DMS153 treated with DMSO at 0.1 percent for 48 hours (cell line): ENCODE measurements around the gene ZFP1.

Experiments
- DNase-seq: peaks from one replicate; lab custom pipeline; 2025; ENCODE audit not compliant: unreplicated experiment; lab: John Stamatoyannopoulos, UW

The ZFP1 gene

GRCh38 chr16:75147968-75148310, 385 bp upstream of the ZFP1 start:
- no peak for DNase-seq

- DNase-seq: no peak
Measured at GRCh38 chr16:75151798-75152197, 3.5 kb downstream of the ZFP1 start.

GRCh38 chr16:75152635-75153034, 4.3 kb downstream of the ZFP1 start:
- DNase-seq: no peak

GRCh38 chr16:75160386-75160785, 12.1 kb downstream of the ZFP1 start:
- DNase-seq: no peak

- DNase-seq: no peak
Measured at GRCh38 chr16:75169899-75170405, 21.6 kb downstream of the ZFP1 start.

GRCh38 chr16:75172578-75172977, 24.3 kb downstream of the ZFP1 start:
- DNase-seq: no peak

- DNase-seq: no peak
Measured at GRCh38 chr16:75175074-75175473, 26.8 kb downstream of the ZFP1 start.

- no peak for DNase-seq
Measured at GRCh38 chr16:75176926-75177325, 28.6 kb downstream of the ZFP1 start.

GRCh38 chr16:75179208-75179607, 30.9 kb downstream of the ZFP1 start:
- no peak for DNase-seq

GRCh38 chr16:75181630-75182029, 33.3 kb downstream of the ZFP1 start:
- DNase-seq: no peak

GRCh38 chr16:75188832-75189477, 40.6 kb downstream of the ZFP1 start:
- no peak for DNase-seq

- DNase-seq: no peak
Measured at GRCh38 chr16:75189638-75190245, 41.4 kb downstream of the ZFP1 start.

- no peak for DNase-seq
Measured at GRCh38 chr16:75192606-75193264, 44.4 kb downstream of the ZFP1 start.

- DNase-seq: no peak
Measured at GRCh38 chr16:75193265-75193650, 44.9 kb downstream of the ZFP1 start.

GRCh38 chr16:75193730-75194444, 45.6 kb downstream of the ZFP1 start:
- no peak for DNase-seq

- no peak for DNase-seq
Measured at GRCh38 chr16:75195811-75196790, 47.8 kb downstream of the ZFP1 start.

- no peak for DNase-seq
Measured at GRCh38 chr16:75196836-75197235, 48.5 kb downstream of the ZFP1 start.

GRCh38 chr16:75197522-75198134, 49.3 kb downstream of the ZFP1 start:
- no peak for DNase-seq

- DNase-seq: no peak
Measured at GRCh38 chr16:75198135-75198600, 49.8 kb downstream of the ZFP1 start.

- DNase-seq: no peak
Measured at GRCh38 chr16:75202069-75202590, 53.8 kb downstream of the ZFP1 start.
